Measurements from ENCODE around the gene PRM1.

Gene PRM1

DNA sequence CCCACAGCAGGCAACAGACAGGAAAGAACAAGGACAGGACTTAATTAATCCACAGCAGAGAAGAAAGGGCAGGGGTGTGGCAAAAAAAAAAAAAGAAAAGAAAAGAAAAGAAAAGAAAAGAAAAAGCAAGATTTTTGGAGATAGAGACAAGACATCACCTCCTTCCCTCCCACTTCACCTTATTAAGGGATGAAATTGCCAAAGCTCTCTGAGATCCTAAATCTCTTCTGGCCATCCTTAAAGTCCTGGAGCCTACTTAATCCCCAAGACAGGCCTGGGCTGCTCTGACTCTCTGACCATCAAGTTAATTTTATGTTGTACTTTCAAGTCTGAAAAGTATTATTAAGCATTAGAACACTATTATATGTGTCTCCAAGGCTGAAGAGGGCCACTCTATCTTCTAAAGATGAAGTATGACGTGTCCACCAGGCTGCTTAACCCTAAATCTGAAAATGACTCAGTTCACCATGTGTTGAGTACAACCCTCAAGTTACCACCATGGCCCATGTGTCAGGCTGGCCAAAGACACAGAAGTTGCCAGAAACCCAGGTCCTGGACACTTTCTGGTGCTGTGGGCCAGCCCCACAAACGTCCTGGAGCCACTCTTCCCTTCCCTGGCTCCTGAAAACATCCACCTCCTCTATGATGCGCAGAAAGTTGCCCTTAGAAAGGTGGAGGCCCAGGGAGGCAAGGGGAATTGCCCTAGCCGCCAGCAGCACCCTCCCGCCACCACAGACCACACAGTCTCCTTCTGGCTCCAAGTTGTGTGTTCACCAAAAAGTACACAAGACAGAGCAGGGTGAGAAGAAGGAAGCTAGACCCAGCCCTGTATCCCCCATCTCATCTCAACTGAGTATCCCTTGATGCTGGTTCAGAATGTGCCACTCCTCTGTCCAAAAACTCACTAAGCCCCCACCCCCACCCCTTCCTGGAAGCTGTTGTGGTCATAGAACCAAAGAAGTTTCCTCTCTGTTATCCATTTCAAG lies 27.8 kb downstream of the PRM1 start:
- H3K36me3 ChIP-seq (replicated peaks in 1 of 2; ENCODE audit: control insufficient read depth in 2 of 2, insufficient read depth in 2 of 2, low read length in 2 of 2), result peaks cover 0 to 18% of the 10 kb centered on the region in 2 donors
- H2AK5ac ChIP-seq (ENCODE audit: low read depth, low read length), result no peak overlapping the region
- no peak overlapping the region for H3K9ac ChIP-seq (ENCODE audit: low read depth, low read length, poor library complexity)
- H2AFZ ChIP-seq (ENCODE audit: low read length), result no peak overlapping the region
- H2BK120ac ChIP-seq (ENCODE audit: low read depth, low read length), result no peak overlapping the region
- no peak for DNase-seq (ENCODE audit: low spot score)
- no peak overlapping the region for H4K91ac ChIP-seq (ENCODE audit: low read depth, low read length, poor library complexity)
- H3K14ac ChIP-seq (ENCODE audit: low read length), result no peak overlapping the region
- no peak overlapping the region for H2BK5ac ChIP-seq (ENCODE audit: low read length)
- H3K23ac ChIP-seq (ENCODE audit: low read depth, low read length, poor library complexity), result peak overlapping the region; percentile 20
- no peak overlapping the region for H3K4ac ChIP-seq (ENCODE audit: low read length)
- no peak overlapping the region for H3K4me3 ChIP-seq (ENCODE audit: low read length in 2 of 2)
- peaks cover 0 to 18% (median 0%) of the 10 kb centered on the region in 3 experiments for H3K27me3 ChIP-seq (ENCODE audit: control insufficient read depth in 3 of 3, insufficient read depth in 3 of 3, low read depth in 1 of 3, low read length in 3 of 3)
- no peak overlapping the region for H3K18ac ChIP-seq (ENCODE audit: low read length)
- no CpG with 5 or more reads among the region's 5 CpGs for WGBS, 2 donors (ENCODE audit: extremely low coverage in 2 of 2, insufficient read length in 2 of 2, insufficient replicate concordance in 1 of 2)
- H2BK15ac ChIP-seq (ENCODE audit: low read length), result no peak overlapping the region
- H3K4me2 ChIP-seq (ENCODE audit: insufficient read depth, low read length, poor library complexity, severe bottlenecking), result no peak overlapping the region
- H3K27ac ChIP-seq (replicated peaks; ENCODE audit: low read length), result no peak overlapping the region
- H3K4me1 ChIP-seq (ENCODE audit: control insufficient read depth in 2 of 2, insufficient read depth in 1 of 2, low read depth in 1 of 2, low read length in 2 of 2), result peaks cover 7 to 8% of the 10 kb centered on the region in 2 donors
- peak overlapping the region; percentile 24 for H2BK12ac ChIP-seq (ENCODE audit: low read length)
- H4K8ac ChIP-seq (ENCODE audit: low read depth, low read length), result no peak overlapping the region
- no peaks in the 10 kb centered on the region for H3K79me1 ChIP-seq (ENCODE audit: low read depth, low read length)
- no peaks in the 10 kb centered on the region for H3K9me3 ChIP-seq (replicated peaks in 1 of 2; ENCODE audit: control insufficient read depth in 2 of 2, insufficient read depth in 1 of 2, low read depth in 1 of 2, low read length in 2 of 2)

DNA sequence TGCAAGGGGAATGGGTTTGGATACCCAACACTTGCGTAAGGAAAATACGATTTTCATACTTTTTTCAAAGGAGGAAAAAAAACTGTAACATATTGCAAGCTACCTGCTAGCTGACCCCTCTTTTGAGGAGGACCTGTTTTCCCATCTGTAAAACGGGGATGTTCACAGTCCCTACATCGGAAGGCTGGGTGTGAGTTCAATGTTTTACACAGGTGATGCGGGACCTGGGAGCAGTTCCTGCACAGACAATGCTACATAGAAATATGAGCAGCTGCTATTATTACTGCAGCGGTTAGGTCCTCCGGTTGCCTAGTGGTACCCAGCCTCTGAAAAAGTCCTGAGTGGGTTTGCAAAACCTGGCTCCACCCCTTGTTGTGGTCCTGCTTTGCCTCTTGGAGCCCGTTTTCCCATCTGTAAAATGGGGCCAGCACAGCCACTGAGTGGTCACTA lies 28.6 kb downstream of the PRM1 start:
- no peak for DNase-seq (ENCODE audit: low spot score)
- H2AFZ ChIP-seq (ENCODE audit: low read length), result no peak overlapping the region
- no CpG with 5 or more reads among the region's 8 CpGs for WGBS, 2 donors (ENCODE audit: extremely low coverage in 2 of 2, insufficient read length in 2 of 2, insufficient replicate concordance in 1 of 2)

DNA sequence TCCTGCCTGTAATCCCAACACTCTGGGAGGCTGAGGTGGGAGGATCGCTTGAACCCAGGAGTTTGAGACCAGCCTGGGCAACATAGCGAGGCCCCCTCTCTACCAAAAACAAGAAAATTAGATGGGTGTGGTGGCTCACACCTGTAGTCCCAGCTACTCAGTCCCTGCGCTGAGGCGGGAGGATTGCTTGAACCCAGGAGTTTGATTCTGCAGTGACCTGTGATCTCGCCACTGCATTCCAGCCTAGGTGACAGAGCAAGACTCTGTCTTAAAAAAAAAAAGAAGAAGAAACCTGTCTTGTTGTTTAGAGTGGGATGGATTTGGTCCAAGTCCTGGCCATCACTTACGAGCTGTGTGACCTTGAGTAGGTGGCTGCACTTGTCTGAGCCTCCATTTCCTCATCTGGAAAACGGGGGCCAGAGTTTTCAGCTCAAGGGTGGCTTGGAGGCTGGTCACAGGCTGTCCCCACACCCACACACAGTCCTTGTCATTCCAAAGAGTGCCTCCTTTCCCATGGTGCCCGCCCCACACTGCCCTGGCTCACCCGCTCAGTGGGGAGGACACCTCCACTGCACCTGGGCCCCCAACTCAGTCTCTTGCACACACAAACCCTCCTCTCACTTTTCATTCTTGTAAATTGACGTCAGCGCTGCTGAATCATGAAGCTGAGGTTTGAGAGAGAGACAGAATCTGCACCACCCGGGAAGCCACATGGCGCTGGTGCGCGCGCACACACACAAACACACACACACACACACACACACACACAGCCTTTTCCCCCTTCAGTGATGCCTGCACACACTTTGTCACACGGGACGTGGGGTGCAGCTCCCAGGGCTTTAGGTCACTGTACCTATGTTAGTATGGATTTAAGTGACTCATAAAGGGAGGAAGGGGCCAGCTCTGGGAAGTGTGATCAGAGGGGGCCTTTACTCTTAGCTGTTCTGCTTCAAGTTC lies 29.3 kb downstream of the PRM1 start:
- H3K9ac ChIP-seq (ENCODE audit: low read depth, low read length, poor library complexity), result no peak overlapping the region
- no peak overlapping the region for H4K91ac ChIP-seq (ENCODE audit: low read depth, low read length, poor library complexity)
- no peaks in the 10 kb centered on the region for H3K79me1 ChIP-seq (ENCODE audit: low read depth, low read length)
- no peak overlapping the region for H2BK5ac ChIP-seq (ENCODE audit: low read length)
- H3K27me3 ChIP-seq (ENCODE audit: control insufficient read depth in 3 of 3, insufficient read depth in 3 of 3, low read depth in 1 of 3, low read length in 3 of 3), result peaks cover 0 to 15% (median 0%) of the 10 kb centered on the region in 3 experiments
- no peak overlapping the region for H3K14ac ChIP-seq (ENCODE audit: low read length)
- H2BK120ac ChIP-seq (ENCODE audit: low read depth, low read length), result no peak overlapping the region
- no peaks in the 10 kb centered on the region for H3K9me3 ChIP-seq (replicated peaks in 1 of 2; ENCODE audit: control insufficient read depth in 2 of 2, insufficient read depth in 1 of 2, low read depth in 1 of 2, low read length in 2 of 2)
- no peak overlapping the region for H2AFZ ChIP-seq (ENCODE audit: low read length)
- H3K4me3 ChIP-seq (ENCODE audit: low read length in 2 of 2), result no peak overlapping the region
- H3K4me2 ChIP-seq (ENCODE audit: insufficient read depth, low read length, poor library complexity, severe bottlenecking), result no peak overlapping the region
- peaks cover 3 to 4% of the 10 kb centered on the region in 2 donors for H3K4me1 ChIP-seq (ENCODE audit: control insufficient read depth in 2 of 2, insufficient read depth in 1 of 2, low read depth in 1 of 2, low read length in 2 of 2)
- no CpG with 5 or more reads among the region's 18 CpGs for WGBS, 2 donors (ENCODE audit: extremely low coverage in 2 of 2, insufficient read length in 2 of 2, insufficient replicate concordance in 1 of 2)
- H3K4ac ChIP-seq (ENCODE audit: low read length), result no peak overlapping the region
- DNase-seq (ENCODE audit: low spot score), result no peak
- H2BK15ac ChIP-seq (ENCODE audit: low read length), result no peak overlapping the region
- peaks cover 0 to 18% of the 10 kb centered on the region in 2 donors for H3K36me3 ChIP-seq (replicated peaks in 1 of 2; ENCODE audit: control insufficient read depth in 2 of 2, insufficient read depth in 2 of 2, low read length in 2 of 2)
- peak overlapping the region; percentile 63 for H2AK5ac ChIP-seq (ENCODE audit: low read depth, low read length)
- H3K23ac ChIP-seq (ENCODE audit: low read depth, low read length, poor library complexity), result peak overlapping the region; percentile 29
- H3K27ac ChIP-seq (replicated peaks; ENCODE audit: low read length), result no peak overlapping the region
- peak overlapping the region; percentile 40 for H3K18ac ChIP-seq (ENCODE audit: low read length)
- no peak overlapping the region for H2BK12ac ChIP-seq (ENCODE audit: low read length)
- H4K8ac ChIP-seq (ENCODE audit: low read depth, low read length), result no peak overlapping the region

More for the DNA sequence above, 28.6 kb downstream of the PRM1 start:
- H3K27ac ChIP-seq (replicated peaks; ENCODE audit: low read length), result no peak overlapping the region
- H4K91ac ChIP-seq (ENCODE audit: low read depth, low read length, poor library complexity), result no peak overlapping the region
- H2BK12ac ChIP-seq (ENCODE audit: low read length), result no peak overlapping the region
- no peak overlapping the region for H3K4ac ChIP-seq (ENCODE audit: low read length)
- H2BK15ac ChIP-seq (ENCODE audit: low read length), result no peak overlapping the region
- no peak overlapping the region for H3K4me3 ChIP-seq (ENCODE audit: low read length in 2 of 2)
- H3K4me2 ChIP-seq (ENCODE audit: insufficient read depth, low read length, poor library complexity, severe bottlenecking), result no peak overlapping the region
- no peak overlapping the region for H2BK5ac ChIP-seq (ENCODE audit: low read length)
- peaks cover 7 to 8% of the 10 kb centered on the region in 2 donors for H3K4me1 ChIP-seq (ENCODE audit: control insufficient read depth in 2 of 2, insufficient read depth in 1 of 2, low read depth in 1 of 2, low read length in 2 of 2)
- peaks cover 0 to 18% of the 10 kb centered on the region in 2 donors for H3K36me3 ChIP-seq (replicated peaks in 1 of 2; ENCODE audit: control insufficient read depth in 2 of 2, insufficient read depth in 2 of 2, low read length in 2 of 2)
- H3K9me3 ChIP-seq (replicated peaks in 1 of 2; ENCODE audit: control insufficient read depth in 2 of 2, insufficient read depth in 1 of 2, low read depth in 1 of 2, low read length in 2 of 2), result no peaks in the 10 kb centered on the region
- no peak overlapping the region for H2AK5ac ChIP-seq (ENCODE audit: low read depth, low read length)
- no peak overlapping the region for H4K8ac ChIP-seq (ENCODE audit: low read depth, low read length)
- peak overlapping the region; percentile 29 for H3K23ac ChIP-seq (ENCODE audit: low read depth, low read length, poor library complexity)
- no peaks in the 10 kb centered on the region for H3K79me1 ChIP-seq (ENCODE audit: low read depth, low read length)
- no peak overlapping the region for H3K9ac ChIP-seq (ENCODE audit: low read depth, low read length, poor library complexity)
- peaks cover 0 to 18% (median 0%) of the 10 kb centered on the region in 3 experiments for H3K27me3 ChIP-seq (ENCODE audit: control insufficient read depth in 3 of 3, insufficient read depth in 3 of 3, low read depth in 1 of 3, low read length in 3 of 3)
- no peak overlapping the region for H2BK120ac ChIP-seq (ENCODE audit: low read depth, low read length)
- no peak overlapping the region for H3K14ac ChIP-seq (ENCODE audit: low read length)
- no peak overlapping the region for H3K18ac ChIP-seq (ENCODE audit: low read length)

All from neuronal stem cell (in vitro differentiated cells).